SK-N-MC (cell line): ENCODE data around the gene TBC1D30.

ENCODE experiments used
- DNase-seq: peaks from one replicate; pipeline ENCODE4 v3.0.0-alpha.2; 2011; ENCODE audit warnings: low read depth, low spot score
- H3K27ac ChIP-seq: fragments of 200-600 bp; sonication (generic); 2 replicates; pipeline ENCODE4 v1.5.1; 2016; ENCODE audit warnings: mixed run types
- H3K36me3 ChIP-seq: fragments of 200-600 bp; sonication (generic); 2 replicates; pipeline ENCODE4 v1.6.1; 2017; ENCODE audit warnings: antibody characterized with exemption, low read length, mixed read lengths; ENCODE audit not compliant: insufficient read depth
- H3K4me3 ChIP-seq: fragments of 200-600 bp; sonication (generic); 2 replicates; pipeline ENCODE4 v1.5.1; 2016
- H3K9ac ChIP-seq: fragments of 200-600 bp; sonication (generic); 2 replicates; pipeline ENCODE4 v1.8.0; 2017; ENCODE audit warnings: mixed run types, mixed read lengths; ENCODE audit not compliant: insufficient read length
- H3K9me3 ChIP-seq: fragments of 200-600 bp; sonication (generic); 2 replicates; pipeline ENCODE4 v1.6.1; 2017; ENCODE audit warnings: low read depth, mild to moderate bottlenecking, antibody characterized with exemption, low read length, moderate library complexity, mixed read lengths
- EZH2 ChIP-seq: fragments of 200-600 bp; sonication (generic); IDR thresholded peaks from one replicate; pipeline ENCODE4 v1.6.1; 2017; ENCODE audit warnings: antibody characterized with exemption
- FOXP2 ChIP-seq: optimal IDR thresholded peaks from 2 replicates; pipeline ENCODE3; 2011; ENCODE audit warnings: mild to moderate bottlenecking, moderate library complexity; ENCODE audit not compliant: insufficient read depth; ENCODE audit errors: extremely low read length, control extremely low read depth
- POLR2AphosphoS5 ChIP-seq: IDR thresholded peaks from 2 replicates; pipeline ENCODE4 v1.6.1; 2012; ENCODE audit warnings: mild to moderate bottlenecking, low read depth, low read length, borderline replicate concordance

TBC1D30 gene

DNA sequence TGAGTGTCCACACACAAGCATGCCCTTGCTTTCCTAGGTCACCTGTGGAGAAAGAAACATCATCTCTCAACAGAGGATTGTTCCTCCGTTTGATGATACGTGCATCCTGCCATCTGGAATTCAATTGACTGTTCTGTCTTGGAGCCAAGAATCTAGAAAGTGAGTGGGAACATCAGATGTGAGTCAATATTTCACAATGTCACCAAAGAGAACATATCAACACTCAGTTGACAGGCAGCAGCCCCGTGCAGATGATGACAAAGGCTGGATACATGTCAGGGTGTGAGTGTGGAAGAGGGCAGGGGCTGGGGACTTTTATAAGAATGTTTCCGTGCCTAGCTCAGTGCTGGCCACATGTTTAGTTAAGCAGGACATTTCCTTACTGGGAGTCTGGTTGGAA is 76.1 kb downstream of the TBC1D30 start:
- no peaks in the 10 kb centered on the region for H3K9me3 ChIP-seq

DNA sequence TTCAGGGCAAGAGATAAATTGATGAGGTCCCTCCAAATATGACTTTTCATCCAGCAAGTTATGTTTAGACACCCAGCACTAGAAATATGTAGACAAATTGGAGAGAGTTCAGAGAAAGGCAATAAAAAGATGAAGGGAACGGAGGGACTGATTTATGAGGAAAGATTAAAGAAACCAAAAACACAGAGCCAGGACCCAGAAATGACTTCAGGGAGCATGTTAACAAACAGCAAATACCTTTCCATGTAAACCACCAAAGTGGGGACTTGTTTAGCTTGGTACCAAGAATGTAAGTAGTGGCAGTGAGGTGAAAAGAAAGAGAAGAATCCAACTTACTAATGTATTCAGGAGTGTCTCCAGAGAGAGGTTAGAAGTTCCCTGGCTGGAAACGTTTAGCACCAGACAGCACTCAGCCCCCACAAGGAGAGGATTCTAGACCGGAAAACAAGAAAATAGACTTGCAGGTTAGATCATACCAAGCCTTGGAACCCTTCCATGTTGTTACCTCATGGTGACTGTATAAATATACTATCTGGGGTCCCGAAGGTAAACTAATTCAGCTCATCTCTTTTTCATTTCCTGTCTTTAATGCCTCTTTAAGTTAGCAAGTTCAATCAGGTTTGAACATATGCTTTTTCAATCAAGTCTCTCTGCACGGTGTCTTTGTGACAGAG is 79.2 kb downstream of the TBC1D30 start:
- Histone ChIP-seq H3K36me3 (no peaks in the 10 kb centered on the region), H3K4me3 (no peak overlapping the region), H3K9ac (no peak overlapping the region), H3K27ac (no peak overlapping the region), H3K9me3 (no peaks in the 10 kb centered on the region)
- no peak for DNase-seq
- TF ChIP-seq EZH2 (no peak), POLR2AphosphoS5 (no peak), FOXP2 (no peak)

More for the DNA sequence above, 76.1 kb downstream of the TBC1D30 start:
- Histone ChIP-seq H3K36me3 (no peaks in the 10 kb centered on the region), H3K4me3 (no peak overlapping the region), H3K9ac (no peak overlapping the region), H3K27ac (no peak overlapping the region)
- TF ChIP-seq FOXP2 (no peak), EZH2 (no peak), POLR2AphosphoS5 (no peak)
- DNase-seq: no peak

- Histone ChIP-seq H3K27ac (no peak overlapping the region), H3K4me3 (no peak overlapping the region), H3K9me3 (no peaks in the 10 kb centered on the region), H3K36me3 (no peaks in the 10 kb centered on the region), H3K9ac (no peak overlapping the region)
- TF ChIP-seq POLR2AphosphoS5: no peak
- TF ChIP-seq FOXP2: no peak
- no peak for TF ChIP-seq EZH2
- no peak for DNase-seq
Observed at GRCh38 chr12:64907097-64907496, 82.7 kb downstream of the TBC1D30 start.

- Histone ChIP-seq H3K36me3 (no peaks in the 10 kb centered on the region), H3K9me3 (no peaks in the 10 kb centered on the region), H3K9ac (no peak overlapping the region), H3K4me3 (no peak overlapping the region), H3K27ac (no peak overlapping the region)
- no peak for DNase-seq
- no peak for TF ChIP-seq POLR2AphosphoS5
- no peak for TF ChIP-seq FOXP2
- TF ChIP-seq EZH2: no peak
Observed at GRCh38 chr12:64909124-64909523, 84.7 kb downstream of the TBC1D30 start.

GRCh38 chr12:64911081-64911480 is 86.6 kb downstream of the TBC1D30 start:
- H3K36me3 ChIP-seq: no peaks in the 10 kb centered on the region
- no peak for DNase-seq
- H3K27ac ChIP-seq: no peak overlapping the region
- no peak overlapping the region for H3K4me3 ChIP-seq
- no peak for TF ChIP-seq EZH2
- TF ChIP-seq FOXP2: no peak
- no peak for TF ChIP-seq POLR2AphosphoS5
- no peak overlapping the region for H3K9ac ChIP-seq
- no peaks in the 10 kb centered on the region for H3K9me3 ChIP-seq

- Histone ChIP-seq H3K9me3 (no peaks in the 10 kb centered on the region), H3K9ac (no peak overlapping the region), H3K4me3 (no peak overlapping the region), H3K36me3 (no peaks in the 10 kb centered on the region), H3K27ac (no peak overlapping the region)
- no peak for DNase-seq
- no peak for TF ChIP-seq POLR2AphosphoS5
- no peak for TF ChIP-seq FOXP2
- no peak for TF ChIP-seq EZH2
Observed at GRCh38 chr12:64911912-64912311, 87.5 kb downstream of the TBC1D30 start.

DNA sequence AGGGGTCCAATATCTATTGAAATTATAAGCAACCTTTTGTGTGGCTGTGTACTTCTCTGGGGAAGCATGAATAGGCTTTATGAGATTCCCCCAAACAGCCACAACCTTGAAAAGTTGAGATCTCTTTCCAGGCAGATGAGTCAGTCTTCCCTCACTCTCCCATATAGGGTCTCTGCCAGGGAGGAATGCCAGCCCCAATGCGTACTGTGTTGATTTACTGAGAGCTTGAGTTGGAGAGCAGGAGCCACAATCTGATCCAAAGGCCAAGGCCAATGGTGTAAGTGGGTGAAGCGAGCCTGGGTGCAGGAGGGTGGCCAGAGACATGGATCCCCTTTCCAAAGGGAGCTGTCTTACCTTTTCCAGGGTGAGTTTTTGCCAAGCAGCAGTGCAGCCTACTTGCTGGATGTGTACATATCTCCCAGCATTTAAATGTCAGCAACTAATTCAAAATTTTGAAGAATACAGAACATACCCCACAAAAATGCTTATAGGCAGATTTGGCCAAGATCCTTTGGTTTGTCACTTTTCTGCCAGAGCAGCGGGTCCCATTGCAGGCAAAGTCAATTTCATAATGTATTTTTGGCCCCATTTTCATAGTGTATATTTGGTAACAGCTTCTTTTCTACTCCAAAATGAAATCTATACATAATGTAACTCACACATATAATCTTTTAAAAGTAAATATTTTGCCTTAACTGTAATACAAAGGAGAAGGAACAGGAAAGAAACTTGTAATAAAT is 88.2 kb downstream of the TBC1D30 start:
- no peak for TF ChIP-seq FOXP2
- no peak for TF ChIP-seq POLR2AphosphoS5
- no peak for TF ChIP-seq EZH2
- no peak overlapping the region for H3K9ac ChIP-seq
- no peak for DNase-seq
- H3K36me3 ChIP-seq: no peaks in the 10 kb centered on the region
- H3K4me3 ChIP-seq: no peak overlapping the region
- H3K27ac ChIP-seq: no peak overlapping the region
- no peaks in the 10 kb centered on the region for H3K9me3 ChIP-seq

GRCh38 chr12:64915242-64915641 is 90.8 kb downstream of the TBC1D30 start:
- no peak overlapping the region for H3K4me3 ChIP-seq
- H3K9me3 ChIP-seq: no peaks in the 10 kb centered on the region
- no peaks in the 10 kb centered on the region for H3K36me3 ChIP-seq
- H3K27ac ChIP-seq: no peak overlapping the region
- no peak for DNase-seq
- no peak for TF ChIP-seq EZH2
- TF ChIP-seq POLR2AphosphoS5: no peak
- TF ChIP-seq FOXP2: no peak
- no peak overlapping the region for H3K9ac ChIP-seq
